HepG2 (cell line): ENCODE results near the gene CES3. TPM values are rescaled to one million over a fixed set of nuclear protein-coding genes. Genes with fewer than 3 reads are reported as not detected.

Experiments used
- BRD4 ChIP-seq: sonication (generic); formaldehyde crosslinking; IDR thresholded peaks from 2 replicates; pipeline ENCODE4 v1.4.0; 2020; ENCODE audit warnings: missing genetic modification reagents
- HES4 ChIP-seq: sonication (generic); formaldehyde crosslinking; IDR thresholded peaks from 2 replicates; pipeline ENCODE4 v1.9.0; 2021; ENCODE audit warnings: mild to moderate bottlenecking, missing genetic modification reagents, borderline replicate concordance
- KAT2B ChIP-seq: fragments of 150-350 bp; IDR thresholded peaks from 2 replicates; pipeline ENCODE4 v1.6.1; 2014; ENCODE audit warnings: low read depth, low read length, borderline replicate concordance
- KDM2A ChIP-seq: sonication (generic); formaldehyde crosslinking; IDR thresholded peaks from 2 replicates; pipeline ENCODE4 v1.4.0; 2020; ENCODE audit warnings: low read depth, missing genetic modification reagents, borderline replicate concordance
- KDM4B ChIP-seq: sonication (generic); formaldehyde crosslinking; IDR thresholded peaks from 2 replicates; pipeline ENCODE4 v1.4.0; 2020; ENCODE audit warnings: missing genetic modification reagents
- KLF11 ChIP-seq: IDR thresholded peaks from 2 replicates; pipeline ENCODE4 v1.6.1; 2016; ENCODE audit warnings: missing compliant biosample characterization
- NKX3-1 ChIP-seq: sonication (generic); formaldehyde crosslinking; IDR thresholded peaks from 2 replicates; pipeline ENCODE4 v1.5.0; 2020; ENCODE audit warnings: missing genetic modification reagents
- NR2F6 ChIP-seq, 2 experiments: IDR thresholded peaks; 2 replicates each; pipeline ENCODE4 v1.6.1; 2016; ENCODE audit warnings: antibody characterized with exemption in 1 of 2, mild to moderate bottlenecking in 1 of 2
- PRDM15 ChIP-seq: sonication (generic); formaldehyde crosslinking; IDR thresholded peaks from 2 replicates; pipeline ENCODE4 v1.4.0; 2020; ENCODE audit warnings: missing genetic modification reagents
- RARA ChIP-seq: IDR thresholded peaks from 2 replicates; pipeline ENCODE4 v1.6.1; 2016; ENCODE audit warnings: missing genetic modification reagents, missing compliant biosample characterization
- RXRA ChIP-seq: sonication (generic); formaldehyde crosslinking; IDR thresholded peaks from 2 replicates; pipeline ENCODE4 v1.5.1; 2020; ENCODE audit warnings: missing genetic modification reagents
- SIX1 ChIP-seq: sonication (generic); formaldehyde crosslinking; IDR thresholded peaks from 2 replicates; pipeline ENCODE4 v1.4.0; 2020; ENCODE audit warnings: missing genetic modification reagents, borderline replicate concordance
- SKI ChIP-seq: fragments of 450-650 bp; IDR thresholded peaks from one replicate; pipeline ENCODE4 v1.6.1; 2018; ENCODE audit warnings: mild to moderate bottlenecking; ENCODE audit not compliant: partially characterized antibody
- SRSF4 ChIP-seq: fragments of 200-400 bp; formaldehyde crosslinking; IDR thresholded peaks from one replicate; pipeline ENCODE4 v1.6.1; 2018; ENCODE audit warnings: mild to moderate bottlenecking, low read depth, low read length, moderate library complexity; ENCODE audit not compliant: poor library complexity, severe bottlenecking
- TCF12 ChIP-seq, 2 experiments: fragments of 450-650 bp in 1 of 2; sonication (generic) in 1 of 2; formaldehyde crosslinking in 1 of 2; IDR thresholded peaks; 2 replicates each; pipeline versions ENCODE4 v1.6.1 to v1.8.0; 2017 to 2022; ENCODE audit warnings: antibody characterized with exemption in 1 of 2, mild to moderate bottlenecking in 1 of 2, missing genetic modification reagents in 1 of 2, moderate library complexity in 1 of 2
- ZNF10 ChIP-seq: sonication (generic); formaldehyde crosslinking; IDR thresholded peaks from 2 replicates; pipeline ENCODE4 v1.4.0; 2020; ENCODE audit warnings: mild to moderate bottlenecking, low read depth, missing genetic modification reagents, borderline replicate concordance
- ZNF260 ChIP-seq: sonication (generic); formaldehyde crosslinking; IDR thresholded peaks from 2 replicates; pipeline ENCODE4 v1.4.0; 2020; ENCODE audit warnings: missing genetic modification reagents, low read depth, mild to moderate bottlenecking, borderline replicate concordance
- ZNF34 ChIP-seq: sonication (generic); formaldehyde crosslinking; IDR thresholded peaks from 2 replicates; pipeline ENCODE4 v1.4.0; 2020; ENCODE audit warnings: mild to moderate bottlenecking, missing genetic modification reagents, borderline replicate concordance
- ZNF569 ChIP-seq: sonication (generic); formaldehyde crosslinking; IDR thresholded peaks from 2 replicates; pipeline ENCODE4 v1.5.0; 2020; ENCODE audit warnings: mild to moderate bottlenecking, missing genetic modification reagents, moderate library complexity, borderline replicate concordance
- ZNF737 ChIP-seq: sonication (generic); formaldehyde crosslinking; IDR thresholded peaks from 2 replicates; pipeline ENCODE4 v1.5.0; 2020; ENCODE audit warnings: missing genetic modification reagents, mild to moderate bottlenecking, borderline replicate concordance
- ZNF761 ChIP-seq: sonication (generic); formaldehyde crosslinking; conservative IDR thresholded peaks from 2 replicates; pipeline ENCODE4 v1.4.0; 2020; ENCODE audit warnings: mild to moderate bottlenecking, missing genetic modification reagents
- ZSCAN29 ChIP-seq: sonication (generic); formaldehyde crosslinking; conservative IDR thresholded peaks from 2 replicates; pipeline ENCODE4 v1.4.0; 2020; ENCODE audit warnings: mild to moderate bottlenecking, missing genetic modification reagents
- polyA plus RNA-seq, 8 experiments: library from polyadenylated mRNA; depleted of rRNA in 3 of 8; stranded (reverse) in 7 of 8; unstranded in 1 of 8; fragments of >200 nt; fragmentation: Illumina TruSeq in 4 of 8; extraction: Trizol in 4 of 8; gene quantifications; 2 replicates each; pipeline versions ENCODE4 v1.2.1 to v1.2.3, GENCODE V29; 2011 to 2016; ENCODE audit warnings: low read depth in 4 of 8, missing spikeins in 1 of 8, mixed read lengths in 1 of 8; ENCODE audit not compliant: insufficient read depth in 1 of 8
- total RNA-seq, 5 experiments: library from RNA; depleted of rRNA; stranded (reverse); fragments of >200 nt; fragmentation: Illumina TruSeq; extraction: Trizol; gene quantifications; 2 replicates each; pipeline ENCODE4 v1.2.3, GENCODE V29; 2016; ENCODE audit warnings: low read depth in 1 of 5
- TF ChIP-seq, protein P1 (sequence below): sonication (generic); formaldehyde crosslinking; IDR thresholded peaks from 2 replicates; pipeline ENCODE4 v1.4.0; 2020; ENCODE audit warnings: mild to moderate bottlenecking, missing genetic modification reagents, borderline replicate concordance
- TF ChIP-seq, protein P2 (sequence below): sonication (generic); formaldehyde crosslinking; IDR thresholded peaks from 2 replicates; pipeline ENCODE4 v1.8.0; 2022; ENCODE audit warnings: mild to moderate bottlenecking, missing genetic modification reagents, moderate library complexity

CES3 gene
- total and polyA plus RNA-seq, 2 of the 13 experiments (the other 11 are each of a cell fraction or from before 2014, with no cell fraction given), result 6.6 to 17.4 TPM

DNA sequence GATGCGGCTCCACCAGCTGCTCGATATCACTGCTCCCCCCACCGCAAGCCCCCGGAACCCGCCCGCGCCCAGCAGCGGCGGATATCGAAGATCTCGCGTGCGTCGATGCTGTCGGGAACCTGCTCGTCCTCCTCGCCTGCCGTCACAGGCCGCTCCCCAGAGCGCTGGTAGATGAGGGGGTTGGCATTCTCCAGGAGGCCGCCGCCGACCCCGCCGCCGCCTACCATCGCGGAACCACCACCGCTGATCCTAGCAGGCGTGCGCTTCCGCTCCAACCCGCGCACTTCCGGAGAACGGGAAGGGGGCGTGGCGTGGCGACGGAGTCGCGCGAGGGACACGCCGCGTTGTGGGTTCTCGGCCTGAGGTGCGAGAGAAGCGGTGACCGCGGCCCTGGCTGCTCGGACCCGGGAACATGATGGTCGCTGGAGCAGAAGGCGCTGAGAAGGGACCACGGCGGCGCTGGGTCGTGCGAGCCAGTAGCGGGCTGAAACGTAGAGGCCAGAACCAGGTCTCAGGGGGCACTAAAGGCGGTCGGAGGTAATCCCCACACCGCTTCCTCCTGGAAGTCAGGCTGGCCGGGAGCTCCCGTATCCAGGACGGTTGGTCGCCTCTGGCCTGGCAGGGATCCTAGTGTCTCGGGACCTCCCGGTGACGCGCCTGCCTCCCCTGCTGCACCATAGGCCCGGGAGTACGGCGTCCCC lies 26.8 kb upstream of the CES3 start, which contains the start of gene CIAO2B (continued):
- TF ChIP-seq ZNF737 (CRISPR knock-in tag) (no peak), KAT2B (no peak), KDM4B (CRISPR knock-in tag) (peak; percentile 93; the same call in 1 of the 2 replicates), SKI (no peak), SRSF4 (no peak), TCF12 (IDR thresholded peaks at IDR 0.05) (no peak), TCF12 (CRISPR knock-in tag; IDR thresholded peaks at IDR 0.05) (no peak), NKX3-1 (CRISPR knock-in tag) (peak; percentile 88; the same call in 1 of the 2 replicates), ZNF761 (CRISPR knock-in tag) (peak; percentile 71; the same call in 1 of the 2 replicates), ZNF10 (CRISPR knock-in tag) (no peak), SIX1 (CRISPR knock-in tag) (no peak), KDM2A (CRISPR knock-in tag) (peak; percentile 99), HES4 (peak; percentile 95), KLF11 (no peak), RARA (CRISPR knock-in tag) (no peak), PRDM15 (CRISPR knock-in tag) (peak; percentile 75), ZNF34 (CRISPR knock-in tag) (no peak; the same call in 1 of the 2 replicates), ZNF260 (no peak), NR2F6 (IDR thresholded peaks at IDR 0.05) (no peak), NR2F6 (CRISPR knock-in tag; IDR thresholded peaks at IDR 0.05) (peak; percentile 59; the same call in 1 of the 2 replicates), ZSCAN29 (CRISPR knock-in tag) (no peak), ZNF569 (CRISPR knock-in tag) (no peak), RXRA (CRISPR knock-in tag) (peak; percentile 77), BRD4 (CRISPR knock-in tag) (peak; percentile 97; the same call in 1 of the 2 replicates)
- TF ChIP-seq, protein P1, sequence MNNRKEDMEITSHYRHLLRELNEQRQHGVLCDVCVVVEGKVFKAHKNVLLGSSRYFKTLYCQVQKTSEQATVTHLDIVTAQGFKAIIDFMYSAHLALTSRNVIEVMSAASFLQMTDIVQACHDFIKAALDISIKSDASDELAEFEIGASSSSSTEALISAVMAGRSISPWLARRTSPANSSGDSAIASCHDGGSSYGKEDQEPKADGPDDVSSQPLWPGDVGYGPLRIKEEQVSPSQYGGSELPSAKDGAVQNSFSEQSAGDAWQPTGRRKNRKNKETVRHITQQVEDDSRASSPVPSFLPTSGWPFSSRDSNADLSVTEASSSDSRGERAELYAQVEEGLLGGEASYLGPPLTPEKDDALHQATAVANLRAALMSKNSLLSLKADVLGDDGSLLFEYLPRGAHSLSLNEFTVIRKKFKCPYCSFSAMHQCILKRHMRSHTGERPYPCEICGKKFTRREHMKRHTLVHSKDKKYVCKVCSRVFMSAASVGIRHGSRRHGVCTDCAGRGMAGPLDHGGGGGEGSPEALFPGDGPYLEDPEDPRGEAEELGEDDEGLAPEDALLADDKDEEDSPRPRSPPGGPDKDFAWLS (CRISPR knock-in tag), result peak; percentile 71; the same call in 1 of the 2 replicates
- TF ChIP-seq, protein P2, sequence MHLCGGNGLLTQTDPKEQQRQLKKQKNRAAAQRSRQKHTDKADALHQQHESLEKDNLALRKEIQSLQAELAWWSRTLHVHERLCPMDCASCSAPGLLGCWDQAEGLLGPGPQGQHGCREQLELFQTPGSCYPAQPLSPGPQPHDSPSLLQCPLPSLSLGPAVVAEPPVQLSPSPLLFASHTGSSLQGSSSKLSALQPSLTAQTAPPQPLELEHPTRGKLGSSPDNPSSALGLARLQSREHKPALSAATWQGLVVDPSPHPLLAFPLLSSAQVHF (CRISPR knock-in tag), result peak; percentile 29; the same call in 1 of the 2 replicates
